ENCODE measurements around the gene KRT3.

The KRT3 gene

DNA sequence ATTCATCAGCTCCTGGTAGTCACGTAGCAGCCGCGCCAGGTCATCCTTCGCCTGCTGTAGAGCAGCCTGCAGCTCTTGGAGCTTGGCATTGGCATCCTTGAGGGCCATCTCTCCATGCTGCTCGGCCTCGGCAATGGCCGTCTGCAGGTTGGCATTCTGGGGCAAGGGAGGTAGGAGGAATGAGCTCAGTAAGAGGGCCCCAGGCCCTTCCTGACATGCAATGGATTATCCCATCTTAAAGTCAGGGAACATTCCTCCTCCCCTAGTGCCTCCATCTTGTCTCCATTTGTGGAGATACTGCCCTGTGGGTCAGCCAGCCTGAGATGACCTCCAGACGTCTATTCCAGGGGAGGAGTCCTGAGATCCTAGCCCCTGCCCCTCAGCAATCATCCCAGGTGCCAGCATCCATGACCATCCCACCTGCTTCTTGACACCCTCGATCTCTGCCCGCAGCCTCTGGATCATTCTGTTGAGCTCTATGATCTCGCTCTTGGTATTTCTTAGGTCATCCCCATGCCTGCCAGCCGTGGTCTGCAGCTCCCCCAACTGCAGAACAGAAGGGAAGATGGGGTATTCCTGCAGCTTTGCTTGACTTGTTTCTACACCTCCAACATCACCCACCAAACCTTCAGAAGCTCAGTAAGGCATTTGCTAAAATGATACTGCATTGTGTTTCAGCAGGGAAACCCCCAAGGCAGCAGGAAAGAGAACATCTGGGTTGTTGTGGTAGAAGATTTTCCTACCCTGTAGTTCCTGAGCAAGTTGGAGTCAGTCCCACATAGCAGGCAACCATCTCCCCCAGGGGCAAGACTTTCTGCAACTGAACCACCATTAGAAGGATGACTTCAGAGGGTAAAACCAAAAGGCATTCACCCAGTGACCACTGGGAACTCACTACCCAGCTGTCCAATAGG is 4.4 kb downstream of the KRT3 start:
- Histone ChIP-seq H3K4me3 (ENCODE audit: low read length) (no peak overlapping the region), H3K4me1 (ENCODE audit: insufficient read depth, low read length) (no peaks in the 10 kb centered on the region), H3K27me3 (ENCODE audit: insufficient read depth, low read length) (peaks cover 7% of the 10 kb centered on the region; the same call in 1 of the 2 replicates), H3K27ac (ENCODE audit: low read length) (no peak overlapping the region), H3K9ac (ENCODE audit: low read depth, low read length) (no peak overlapping the region), H3K36me3 (ENCODE audit: insufficient read depth, low read depth, low read length) (no peaks in the 10 kb centered on the region), H3K9me3 (ENCODE audit: insufficient read depth, low read depth, low read length) (no peaks in the 10 kb centered on the region)

- Histone ChIP-seq H3K36me3 (ENCODE audit: insufficient read depth, low read depth, low read length) (no peaks in the 10 kb centered on the region), H3K4me3 (ENCODE audit: low read length) (peak overlapping the region; percentile 7; the same call in 1 of the 2 replicates), H3K4me1 (ENCODE audit: insufficient read depth, low read length) (no peaks in the 10 kb centered on the region), H3K27me3 (ENCODE audit: insufficient read depth, low read length) (peaks cover 8% of the 10 kb centered on the region; the same call in 1 of the 2 replicates), H3K27ac (ENCODE audit: low read length) (no peak overlapping the region), H3K9ac (ENCODE audit: low read depth, low read length) (no peak overlapping the region), H3K9me3 (ENCODE audit: insufficient read depth, low read depth, low read length) (no peaks in the 10 kb centered on the region)
These were observed 5.3 kb downstream of the KRT3 start for GRCh38 chr12:52790427-52791270.

- Histone ChIP-seq H3K9ac (ENCODE audit: low read depth, low read length) (no peak overlapping the region), H3K4me3 (ENCODE audit: low read length) (peak overlapping the region; percentile 7; the same call in 1 of the 2 replicates), H3K36me3 (ENCODE audit: insufficient read depth, low read depth, low read length) (no peaks in the 10 kb centered on the region), H3K27me3 (ENCODE audit: insufficient read depth, low read length) (peaks cover 16% of the 10 kb centered on the region), H3K9me3 (ENCODE audit: insufficient read depth, low read depth, low read length) (no peaks in the 10 kb centered on the region), H3K4me1 (ENCODE audit: insufficient read depth, low read length) (no peaks in the 10 kb centered on the region), H3K27ac (ENCODE audit: low read length) (no peak overlapping the region)
These were observed 6.1 kb downstream of the KRT3 start for GRCh38 chr12:52789637-52790426.

DNA sequence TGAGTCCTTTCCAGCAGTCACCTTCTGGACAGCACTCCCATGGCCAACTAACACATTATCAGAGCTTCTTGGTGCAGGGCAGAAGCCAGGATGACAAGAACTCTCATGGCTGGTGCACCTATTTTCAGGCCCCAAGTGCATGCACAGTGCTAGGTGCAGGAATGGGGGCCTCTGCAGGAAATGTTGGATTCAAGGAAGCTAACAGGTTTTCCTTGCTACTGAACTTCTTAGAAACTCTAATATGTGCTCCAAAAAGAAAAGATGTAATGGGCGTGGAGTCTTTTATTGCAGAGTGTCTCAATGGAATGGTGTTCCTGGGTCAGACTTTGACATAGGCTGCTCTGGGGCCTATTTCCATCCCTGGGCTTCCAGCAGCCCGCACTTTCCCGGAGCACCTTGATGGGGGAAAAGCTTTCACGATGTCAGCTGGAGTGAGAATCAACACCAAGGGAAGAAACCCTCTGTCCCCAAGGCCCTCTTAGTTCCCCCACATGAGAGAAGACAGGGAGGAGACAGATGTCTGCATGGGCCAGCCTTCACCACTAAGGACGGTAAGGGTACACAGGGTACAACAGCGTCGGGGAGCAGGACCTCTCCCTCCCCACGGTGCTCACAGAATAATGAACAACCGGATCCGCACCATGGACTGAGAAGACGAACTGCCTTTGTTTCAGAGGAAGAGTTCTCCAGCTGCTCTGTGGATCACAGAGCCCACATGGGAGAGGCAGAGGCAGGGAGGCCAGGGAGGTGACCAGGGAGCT is 6.9 kb downstream of the KRT3 start:
- Histone ChIP-seq H3K9ac (ENCODE audit: low read depth, low read length) (no peak overlapping the region), H3K27me3 (ENCODE audit: insufficient read depth, low read length) (peaks cover 16% of the 10 kb centered on the region), H3K27ac (ENCODE audit: low read length) (no peak overlapping the region), H3K9me3 (ENCODE audit: insufficient read depth, low read depth, low read length) (no peaks in the 10 kb centered on the region), H3K4me1 (ENCODE audit: insufficient read depth, low read length) (no peaks in the 10 kb centered on the region), H3K36me3 (ENCODE audit: insufficient read depth, low read depth, low read length) (no peaks in the 10 kb centered on the region), H3K4me3 (ENCODE audit: low read length) (no peak overlapping the region)

DNA sequence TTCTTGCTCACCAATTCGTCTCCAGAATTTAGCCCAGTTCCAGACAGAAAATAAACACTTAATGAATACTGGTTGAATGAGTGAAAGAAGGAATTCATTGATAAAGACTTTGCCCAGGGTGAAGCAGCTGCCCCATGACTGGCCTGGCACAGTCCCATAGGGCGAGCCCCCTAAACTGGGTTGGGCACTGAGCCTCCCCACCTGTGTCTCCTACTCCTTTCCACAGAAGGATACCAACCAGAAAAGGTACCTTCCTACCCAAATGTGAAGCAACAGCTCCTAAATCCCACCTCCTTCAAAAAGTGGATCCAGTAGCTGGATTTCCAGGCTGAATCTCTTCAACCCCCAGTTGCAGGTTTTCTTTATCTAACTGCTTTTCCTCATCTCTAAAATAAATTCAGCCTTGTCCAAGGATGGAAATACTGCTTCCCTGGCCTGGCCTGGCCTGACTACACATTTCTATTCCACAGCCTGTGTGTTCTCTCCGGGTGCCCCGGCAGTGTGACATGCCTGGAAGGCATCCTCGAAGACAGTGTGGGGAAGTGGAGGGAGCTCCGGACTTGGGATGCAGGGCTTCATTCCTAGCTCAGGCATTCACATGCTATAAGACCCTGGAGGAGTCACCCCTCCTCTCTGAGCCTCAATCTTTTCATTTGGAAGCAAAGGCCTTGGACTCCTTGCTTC is 7.6 kb downstream of the KRT3 start:
- no peaks in the 10 kb centered on the region for H3K4me1 ChIP-seq (ENCODE audit: insufficient read depth, low read length)
- peaks cover 16% of the 10 kb centered on the region for H3K27me3 ChIP-seq (ENCODE audit: insufficient read depth, low read length)
- no peak overlapping the region for H3K27ac ChIP-seq (ENCODE audit: low read length)

GRCh38 chr12:52787324-52788191 is 8.4 kb downstream of the KRT3 start:
- Histone ChIP-seq H3K27ac (ENCODE audit: low read length) (no peak overlapping the region), H3K9ac (ENCODE audit: low read depth, low read length) (no peak overlapping the region), H3K27me3 (ENCODE audit: insufficient read depth, low read length) (peaks cover 16% of the 10 kb centered on the region), H3K4me3 (ENCODE audit: low read length) (no peak overlapping the region), H3K36me3 (ENCODE audit: insufficient read depth, low read depth, low read length) (no peaks in the 10 kb centered on the region), H3K9me3 (ENCODE audit: insufficient read depth, low read depth, low read length) (no peaks in the 10 kb centered on the region), H3K4me1 (ENCODE audit: insufficient read depth, low read length) (no peaks in the 10 kb centered on the region)

More for the DNA sequence above, 7.6 kb downstream of the KRT3 start:
- no peak overlapping the region for H3K9ac ChIP-seq (ENCODE audit: low read depth, low read length)
- no peaks in the 10 kb centered on the region for H3K9me3 ChIP-seq (ENCODE audit: insufficient read depth, low read depth, low read length)
- H3K4me3 ChIP-seq (ENCODE audit: low read length), result no peak overlapping the region
- H3K36me3 ChIP-seq (ENCODE audit: insufficient read depth, low read depth, low read length), result no peaks in the 10 kb centered on the region

DNA sequence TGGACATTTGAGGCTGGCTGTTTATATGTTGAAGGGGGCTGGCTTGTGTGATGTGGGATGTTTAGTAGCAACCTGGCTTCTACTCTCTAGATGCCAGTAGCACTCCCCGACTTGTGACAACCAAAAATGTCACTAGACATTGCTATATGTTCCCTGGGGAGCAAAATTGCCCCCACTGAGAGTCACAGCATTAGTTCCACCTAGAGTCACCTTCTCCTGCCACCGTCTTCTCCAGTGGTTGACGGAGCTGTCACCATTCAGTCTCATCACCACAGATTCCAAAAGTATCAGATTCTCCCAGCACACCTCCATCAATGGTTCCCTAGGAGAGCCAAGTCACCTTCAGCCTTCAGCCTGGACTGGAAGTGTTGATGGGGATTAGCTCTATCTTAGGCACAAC is 11.0 kb downstream of the KRT3 start:
- H3K36me3 ChIP-seq (ENCODE audit: insufficient read depth, low read depth, low read length), result no peaks in the 10 kb centered on the region
- no peak overlapping the region for H3K27ac ChIP-seq (ENCODE audit: low read length)
- H3K4me1 ChIP-seq (ENCODE audit: insufficient read depth, low read length), result no peaks in the 10 kb centered on the region
- no peaks in the 10 kb centered on the region for H3K9me3 ChIP-seq (ENCODE audit: insufficient read depth, low read depth, low read length)
- no peak overlapping the region for H3K4me3 ChIP-seq (ENCODE audit: low read length)
- H3K9ac ChIP-seq (ENCODE audit: low read depth, low read length), result no peak overlapping the region
- peaks cover 9% of the 10 kb centered on the region for H3K27me3 ChIP-seq (ENCODE audit: insufficient read depth, low read length)

DNA sequence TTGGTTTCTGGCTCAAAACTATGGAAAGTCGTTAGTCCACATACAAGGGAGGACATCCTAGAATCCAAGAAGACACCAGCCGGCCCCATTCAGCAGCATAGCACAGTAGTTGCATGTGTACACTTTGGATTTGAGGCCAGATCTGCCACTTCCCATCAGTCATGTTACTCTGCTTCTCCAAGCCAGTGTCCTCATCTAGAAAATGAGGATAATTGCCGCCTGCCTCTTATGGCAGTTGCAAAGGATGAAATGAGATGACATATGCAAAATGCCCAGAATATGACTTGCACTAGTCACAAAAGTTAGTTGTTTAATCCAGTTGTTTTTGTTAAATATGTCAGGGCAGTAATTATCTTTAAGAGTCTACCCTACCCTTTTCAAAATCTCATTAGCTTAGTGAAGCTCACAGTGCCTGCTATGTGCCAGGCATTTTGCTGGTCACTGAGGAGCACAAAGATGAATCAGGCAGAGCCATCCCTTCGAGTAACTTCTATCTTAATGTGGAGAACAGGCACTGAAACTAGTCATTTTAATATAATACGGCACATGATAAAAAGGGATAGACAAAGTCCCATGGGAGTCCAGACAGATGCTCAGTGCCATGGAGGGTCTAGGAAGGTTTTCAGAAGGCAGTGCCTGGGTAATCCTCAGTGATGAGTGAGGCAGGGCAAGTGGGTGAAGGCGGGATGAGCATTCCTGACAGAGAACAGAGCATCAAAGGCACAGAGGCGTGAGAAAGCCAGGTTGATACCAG is 12.2 kb downstream of the KRT3 start:
- Histone ChIP-seq H3K4me3 (ENCODE audit: low read length) (no peak overlapping the region), H3K27ac (ENCODE audit: low read length) (no peak overlapping the region), H3K27me3 (ENCODE audit: insufficient read depth, low read length) (peaks cover 9% of the 10 kb centered on the region), H3K9ac (ENCODE audit: low read depth, low read length) (no peak overlapping the region), H3K4me1 (ENCODE audit: insufficient read depth, low read length) (no peaks in the 10 kb centered on the region), H3K9me3 (ENCODE audit: insufficient read depth, low read depth, low read length) (no peaks in the 10 kb centered on the region), H3K36me3 (ENCODE audit: insufficient read depth, low read depth, low read length) (no peaks in the 10 kb centered on the region)

GRCh38 chr12:52782502-52782901 is 13.4 kb downstream of the KRT3 start:
- H3K9me3 ChIP-seq (ENCODE audit: insufficient read depth, low read depth, low read length), result no peaks in the 10 kb centered on the region
- H3K27ac ChIP-seq (ENCODE audit: low read length), result no peak overlapping the region
- H3K4me1 ChIP-seq (ENCODE audit: insufficient read depth, low read length), result no peaks in the 10 kb centered on the region
- H3K27me3 ChIP-seq (ENCODE audit: insufficient read depth, low read length), result peaks cover 9% of the 10 kb centered on the region; the same call in 1 of the 2 replicates
- no peaks in the 10 kb centered on the region for H3K36me3 ChIP-seq (ENCODE audit: insufficient read depth, low read depth, low read length)
- no peak overlapping the region for H3K4me3 ChIP-seq (ENCODE audit: low read length)
- H3K9ac ChIP-seq (ENCODE audit: low read depth, low read length), result no peak overlapping the region
